HG03097 (cell line): ENCODE results near the gene NTNG1.
"Not testable (repeated sequence)": the region's sequence is repeated elsewhere in the genome, so short reads cannot be mapped to it uniquely, and the experiment has no call there.

Experiments used
- ATAC-seq: cut with Tn5 transposase; IDR thresholded peaks from one replicate; pipeline ENCODE4 v1.9.1; 2021; ENCODE audit not compliant: unreplicated experiment, low FRiP score

Gene NTNG1

DNA sequence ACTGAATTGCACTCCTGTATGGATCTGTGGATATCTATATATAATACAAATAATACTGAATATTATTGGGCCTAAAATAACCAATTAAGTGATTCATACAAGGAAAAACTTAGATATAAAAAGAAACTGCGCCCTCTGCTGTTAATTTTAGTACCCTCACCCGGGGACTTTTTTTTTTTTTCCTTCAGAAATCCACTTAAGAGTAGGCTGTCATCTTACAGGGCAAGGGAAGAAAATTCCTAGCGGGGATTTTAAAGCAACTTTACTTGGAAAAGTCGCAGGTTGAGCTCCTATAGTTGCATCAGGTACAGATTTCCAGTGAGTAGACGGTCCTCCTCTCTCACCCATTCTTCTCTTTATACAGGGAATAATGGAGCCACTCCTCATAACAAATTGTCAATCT is 1.3 kb downstream of the NTNG1 start:
- no peak for ATAC-seq

- ATAC-seq: no peak
These were observed 1.8 kb downstream of the NTNG1 start for GRCh38 chr1:107142666-107143065.

- ATAC-seq: no peak
These were observed 4.8 kb downstream of the NTNG1 start for GRCh38 chr1:107145637-107146036.

DNA sequence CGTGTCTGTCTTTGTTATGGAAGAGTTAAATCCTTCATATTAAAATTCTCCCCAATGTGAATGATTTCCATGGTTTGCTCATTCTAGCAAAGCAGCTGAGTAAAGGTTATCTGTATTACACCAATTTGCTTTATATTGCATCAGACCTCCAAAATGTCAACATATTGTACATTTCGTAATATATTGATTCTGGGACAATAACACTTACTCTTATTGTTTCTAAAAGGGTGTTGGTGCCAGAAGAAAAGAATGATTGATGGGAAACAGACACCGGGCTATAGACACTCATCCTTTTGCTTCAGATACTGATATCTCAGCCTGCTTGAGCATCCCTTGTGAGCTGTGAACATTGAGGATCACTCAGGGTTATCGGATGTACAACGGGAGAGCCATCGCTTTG is 7.0 kb downstream of the NTNG1 start:
- no peak for ATAC-seq

DNA sequence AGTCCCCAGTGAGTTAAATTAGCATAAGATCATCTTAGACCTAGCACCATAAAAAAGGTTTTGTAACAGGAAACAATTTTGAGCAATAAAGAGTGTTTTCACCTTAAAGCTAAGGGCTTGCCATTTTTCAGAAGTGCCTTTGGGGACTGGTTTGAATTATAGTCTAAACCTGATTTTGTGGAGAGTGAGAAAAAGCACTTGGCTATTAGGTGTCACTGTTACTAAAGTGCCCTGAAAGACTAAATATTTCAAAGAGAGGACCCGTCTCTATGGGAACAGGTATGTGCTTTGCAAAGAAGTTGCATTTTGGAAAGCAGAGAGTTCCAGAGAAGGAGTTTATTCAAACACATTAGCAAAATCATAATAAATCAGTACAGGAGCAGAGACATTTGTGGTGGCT is 9.1 kb downstream of the NTNG1 start:
- no peak for ATAC-seq

DNA sequence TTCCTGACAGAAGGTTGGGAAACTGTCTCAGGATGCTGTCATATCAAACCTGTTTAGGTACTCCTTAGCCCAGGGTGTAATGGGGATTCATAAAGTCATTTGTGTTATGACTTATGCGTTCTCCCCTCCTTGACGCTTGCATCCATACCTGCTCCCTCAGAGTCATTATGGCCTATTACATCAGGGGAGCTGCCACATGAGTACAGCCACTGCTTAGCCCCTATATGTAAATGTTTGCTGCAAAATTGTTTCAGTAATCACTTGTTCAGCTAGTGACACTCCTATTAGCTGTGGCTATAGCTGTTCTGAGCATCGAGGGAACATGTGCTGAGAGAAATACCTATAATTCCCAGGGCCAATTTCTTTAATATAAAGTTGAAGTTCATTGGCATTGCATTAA is 10.5 kb downstream of the NTNG1 start:
- ATAC-seq: no peak

- ATAC-seq: no peak
These were observed 11.6 kb downstream of the NTNG1 start for GRCh38 chr1:107152395-107152794.

DNA sequence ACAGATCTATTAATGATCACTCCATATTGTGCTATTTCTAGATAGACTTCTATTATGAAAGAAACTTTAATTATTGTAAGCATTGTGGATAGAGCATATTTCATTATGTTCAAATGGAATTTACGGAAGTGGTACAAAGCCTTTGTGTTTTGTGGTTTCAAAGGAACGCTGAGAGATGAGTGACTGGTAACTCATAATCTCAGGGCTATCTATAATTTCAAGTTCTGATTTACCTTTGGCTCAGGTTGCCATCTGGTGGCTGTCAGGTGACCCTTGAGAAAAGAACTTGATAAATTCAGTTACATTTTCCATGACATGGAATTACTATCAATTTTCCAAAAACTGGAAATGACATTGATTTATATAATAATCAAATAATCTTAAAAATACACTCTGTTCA is 12.2 kb downstream of the NTNG1 start:
- ATAC-seq: no peak

- no peak for ATAC-seq
These were observed 17.7 kb downstream of the NTNG1 start for GRCh38 chr1:107158496-107158895.

- no peak for ATAC-seq
These were observed 18.2 kb downstream of the NTNG1 start for GRCh38 chr1:107158991-107159390.

DNA sequence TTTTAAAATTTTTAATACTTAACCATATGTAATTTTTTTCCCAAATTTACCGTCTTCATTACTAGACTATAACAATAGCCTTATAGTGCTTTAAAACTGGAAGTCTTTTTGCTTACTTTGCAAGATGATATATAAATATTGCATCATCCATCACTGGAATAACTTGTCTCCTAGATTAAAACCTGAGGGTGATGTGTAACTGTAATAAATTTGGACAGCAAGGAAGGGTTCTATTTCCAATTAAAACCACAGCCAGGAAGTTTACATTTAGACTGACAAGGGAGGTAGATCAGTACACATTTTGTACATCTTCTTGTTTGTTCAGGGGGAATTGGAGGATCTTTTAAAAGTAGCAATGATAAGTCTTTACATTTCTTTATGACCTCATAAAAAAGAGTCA is 21.9 kb downstream of the NTNG1 start:
- no peak for ATAC-seq

- not testable (repeated sequence) for ATAC-seq
These were observed 24.1 kb downstream of the NTNG1 start for GRCh38 chr1:107164901-107165300.

GRCh38 chr1:107169615-107170014 is 28.8 kb downstream of the NTNG1 start:
- no peak for ATAC-seq

- no peak for ATAC-seq
These were observed 30.5 kb downstream of the NTNG1 start for GRCh38 chr1:107171333-107171732.

- no peak for ATAC-seq
These were observed 31.8 kb downstream of the NTNG1 start for GRCh38 chr1:107172450-107173170.

GRCh38 chr1:107175102-107175909 is 34.5 kb downstream of the NTNG1 start:
- no peak for ATAC-seq

- no peak for ATAC-seq
These were observed 40.6 kb downstream of the NTNG1 start for GRCh38 chr1:107181253-107181969.

DNA sequence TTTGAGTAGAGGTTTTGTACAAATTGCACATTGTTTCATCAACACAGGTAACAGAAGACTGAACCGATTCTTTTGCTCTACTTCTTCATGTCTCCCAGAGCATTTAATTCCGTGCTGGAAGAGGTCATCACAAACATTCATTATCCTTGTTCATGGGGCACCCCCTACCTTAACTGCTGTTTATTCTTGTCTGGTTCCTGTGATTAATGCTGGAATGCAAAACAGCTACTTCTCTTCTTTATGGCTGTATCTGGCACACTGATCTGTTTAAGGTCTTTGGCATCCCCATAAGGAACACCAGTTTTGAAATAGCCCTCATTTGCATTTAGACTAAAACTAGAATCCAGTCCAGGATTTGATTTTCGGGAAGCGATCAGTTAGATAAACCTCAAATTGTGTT is 42.2 kb downstream of the NTNG1 start:
- ATAC-seq: no peak

- no peak for ATAC-seq
These were observed 44.0 kb downstream of the NTNG1 start for GRCh38 chr1:107184888-107185287.

DNA sequence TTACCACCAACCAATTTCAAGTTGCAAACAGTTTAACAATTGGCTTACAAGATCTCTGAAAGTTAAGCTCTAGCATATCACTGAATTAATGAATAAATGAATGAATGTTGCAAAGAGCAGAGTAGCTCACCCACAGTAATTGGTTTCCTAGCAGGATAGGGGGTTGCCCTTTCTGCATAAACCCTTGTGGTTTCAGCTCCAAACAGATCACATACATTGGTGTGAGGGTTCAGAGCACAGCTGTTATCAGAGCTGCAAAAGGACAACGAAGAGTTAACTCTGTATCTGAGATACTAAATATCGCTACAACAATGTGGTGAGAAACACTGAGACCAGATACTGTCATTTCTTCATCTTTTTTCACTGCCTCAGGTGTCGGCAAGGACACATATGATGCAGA is 46.6 kb downstream of the NTNG1 start:
- no peak for ATAC-seq

GRCh38 chr1:107188160-107188559 is 47.3 kb downstream of the NTNG1 start:
- ATAC-seq: no peak
